ENCODE measurements around the gene UBTD1. TPM values are rescaled to one million over a fixed set of nuclear protein-coding genes. Genes with fewer than 3 reads are reported as not detected.
"Not testable (repeated sequence)": the region's sequence is repeated elsewhere in the genome, so short reads cannot be mapped to it uniquely, and the experiment has no call there.

Gene UBTD1
- total and polyA plus RNA-seq, 12 donors: 1.4 to 24.2 (median 13.4) TPM

DNA sequence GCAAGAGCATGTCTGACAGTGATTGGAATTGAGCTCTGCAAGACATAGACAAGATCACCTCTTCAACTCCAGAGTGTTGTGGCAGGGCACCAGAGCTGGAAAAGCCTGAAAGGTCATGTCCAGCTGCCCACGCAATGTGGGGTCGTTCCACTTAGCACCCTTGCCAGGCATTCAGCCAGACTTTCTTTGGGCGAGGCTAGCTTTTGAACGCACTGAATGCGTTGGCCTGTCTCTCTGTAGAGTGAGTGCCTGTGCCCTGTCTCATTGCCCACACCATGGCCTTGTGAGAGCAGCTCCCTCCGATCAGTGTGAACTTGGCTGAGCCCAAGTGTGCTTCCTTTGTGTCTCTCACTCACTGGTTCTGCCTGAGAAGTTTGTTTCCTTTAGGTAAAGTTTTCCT is 23.3 kb downstream of the UBTD1 start:
- Histone ChIP-seq H3K36me3 (replicated peaks in 1 of 2) (no peaks in the 10 kb centered on the region), H3K27me3 (no peaks in the 10 kb centered on the region), H3K4me1 (replicated peaks in 1 of 2) (peaks cover 6 to 12% of the 10 kb centered on the region in 2 donors), H3K9me3 (replicated peaks in 1 of 3) (no peaks in the 10 kb centered on the region), H3K27ac (no peak overlapping the region), H3K4me3 (no peak overlapping the region)
- intact Hi-C loops (cut with DNase I): no loop called here
- TF ChIP-seq, protein P1, sequence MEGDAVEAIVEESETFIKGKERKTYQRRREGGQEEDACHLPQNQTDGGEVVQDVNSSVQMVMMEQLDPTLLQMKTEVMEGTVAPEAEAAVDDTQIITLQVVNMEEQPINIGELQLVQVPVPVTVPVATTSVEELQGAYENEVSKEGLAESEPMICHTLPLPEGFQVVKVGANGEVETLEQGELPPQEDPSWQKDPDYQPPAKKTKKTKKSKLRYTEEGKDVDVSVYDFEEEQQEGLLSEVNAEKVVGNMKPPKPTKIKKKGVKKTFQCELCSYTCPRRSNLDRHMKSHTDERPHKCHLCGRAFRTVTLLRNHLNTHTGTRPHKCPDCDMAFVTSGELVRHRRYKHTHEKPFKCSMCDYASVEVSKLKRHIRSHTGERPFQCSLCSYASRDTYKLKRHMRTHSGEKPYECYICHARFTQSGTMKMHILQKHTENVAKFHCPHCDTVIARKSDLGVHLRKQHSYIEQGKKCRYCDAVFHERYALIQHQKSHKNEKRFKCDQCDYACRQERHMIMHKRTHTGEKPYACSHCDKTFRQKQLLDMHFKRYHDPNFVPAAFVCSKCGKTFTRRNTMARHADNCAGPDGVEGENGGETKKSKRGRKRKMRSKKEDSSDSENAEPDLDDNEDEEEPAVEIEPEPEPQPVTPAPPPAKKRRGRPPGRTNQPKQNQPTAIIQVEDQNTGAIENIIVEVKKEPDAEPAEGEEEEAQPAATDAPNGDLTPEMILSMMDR (IDR thresholded peaks at IDR 0.05): no peak
- TF ChIP-seq POLR2A (IDR thresholded peaks at IDR 0.05): no peak
- WGBS, 4 donors: 59 to 77% (median 71%) methylated on average over 3 to 6 of the region's 6 CpGs
- DNase-seq: no peak

DNA sequence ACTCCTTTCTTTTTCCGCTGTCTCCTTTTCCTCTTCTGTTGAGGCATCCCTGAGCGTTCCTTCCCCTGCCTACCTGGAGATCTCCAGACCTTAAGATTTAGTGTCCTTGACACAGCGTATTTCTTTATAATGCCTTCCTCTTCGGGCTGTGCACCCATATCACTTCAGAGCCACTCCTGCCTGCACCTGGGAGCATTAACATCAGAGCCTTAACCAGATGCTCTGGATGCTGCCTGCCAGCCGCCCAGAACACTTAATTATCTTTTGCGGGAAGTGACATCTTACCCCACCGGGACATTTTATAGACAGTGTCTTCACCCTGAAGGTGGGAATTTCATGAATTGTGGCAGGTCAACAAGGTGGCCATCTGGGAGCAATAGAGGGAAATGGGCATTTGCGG is 24.2 kb downstream of the UBTD1 start:
- TF ChIP-seq, protein P1 (IDR thresholded peaks at IDR 0.05): no peak
- TF ChIP-seq POLR2A (IDR thresholded peaks at IDR 0.05): no peak
- peaks cover 6 to 11% of the 10 kb centered on the region in 2 donors for H3K4me1 ChIP-seq (replicated peaks in 1 of 2)
- no peaks in the 10 kb centered on the region for H3K36me3 ChIP-seq (replicated peaks in 1 of 2)
- no peaks in the 10 kb centered on the region for H3K27me3 ChIP-seq
- DNase-seq: no peak
- no peak overlapping the region for H3K27ac ChIP-seq
- 86 to 94% (median 92%) methylated on average over 8 of the region's 8 CpGs for WGBS, 4 donors
- no peak overlapping the region for H3K4me3 ChIP-seq
- intact Hi-C loops (cut with DNase I): no loop called here
- H3K9me3 ChIP-seq (replicated peaks in 1 of 3): no peaks in the 10 kb centered on the region

DNA sequence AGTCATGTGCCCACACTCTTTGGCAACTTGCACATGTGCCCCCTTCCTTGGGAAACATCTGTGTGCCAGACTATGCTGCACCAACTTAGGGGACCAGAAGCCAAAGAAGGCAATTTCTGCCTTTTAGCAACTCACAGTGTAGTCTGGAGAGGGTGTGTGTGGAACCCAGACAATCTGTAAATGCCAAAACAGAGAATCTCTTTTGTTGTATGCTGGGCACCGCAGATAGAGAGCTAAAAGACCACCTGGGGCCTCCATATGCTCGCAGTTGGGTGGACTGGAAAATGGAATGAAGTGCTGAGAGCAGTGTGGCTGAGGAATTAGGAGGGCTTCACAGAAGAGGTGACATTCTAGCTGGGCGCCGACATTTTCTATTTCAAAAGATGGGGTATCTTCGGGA is 26.4 kb downstream of the UBTD1 start:
- Histone ChIP-seq H3K4me1 (replicated peaks in 1 of 2) (no peaks in the 10 kb centered on the region), H3K27ac (no peak overlapping the region), H3K4me3 (no peak overlapping the region), H3K36me3 (replicated peaks in 1 of 2) (no peaks in the 10 kb centered on the region), H3K9me3 (replicated peaks in 1 of 3) (no peaks in the 10 kb centered on the region), H3K27me3 (no peaks in the 10 kb centered on the region)
- DNase-seq: no peak
- 90 to 97% (median 94%) methylated on average over 5 of the region's 5 CpGs for WGBS, 4 donors
- TF ChIP-seq, protein P1 (IDR thresholded peaks at IDR 0.05): no peak
- no peak for TF ChIP-seq POLR2A (IDR thresholded peaks at IDR 0.05)
- intact Hi-C loops (cut with DNase I): no loop called here

DNA sequence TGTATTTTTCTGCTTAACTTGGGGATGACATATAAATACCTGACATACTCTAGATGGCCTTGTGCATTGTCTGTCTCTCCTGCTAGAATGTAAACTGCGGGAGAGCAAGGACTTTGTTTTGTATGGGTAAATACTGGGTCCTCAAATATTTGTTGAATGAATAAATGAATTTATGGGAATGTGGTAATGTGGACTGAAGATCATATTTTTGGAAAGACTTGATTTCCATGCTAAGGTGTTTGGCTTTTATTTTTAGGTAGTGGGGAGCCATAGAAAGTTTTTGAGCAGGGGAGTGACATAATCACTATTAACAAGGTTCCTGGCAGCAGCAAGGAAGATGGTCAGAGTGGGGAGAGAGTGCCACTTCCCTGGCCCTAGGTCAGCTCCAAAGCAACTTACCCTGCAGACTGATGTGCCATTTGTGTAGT is 27.0 kb downstream of the UBTD1 start:
- intact Hi-C loops (cut with DNase I): no loop called here
- DNase-seq: no peak
- WGBS, 4 donors: 90 to 96% (median 93%) methylated on average over 1 of the region's 1 CpG
- Histone ChIP-seq H3K27ac (no peak overlapping the region), H3K27me3 (no peaks in the 10 kb centered on the region), H3K4me3 (no peak overlapping the region), H3K36me3 (replicated peaks in 1 of 2) (no peaks in the 10 kb centered on the region), H3K4me1 (replicated peaks in 1 of 2) (no peaks in the 10 kb centered on the region), H3K9me3 (replicated peaks in 1 of 3) (no peaks in the 10 kb centered on the region)
- TF ChIP-seq, protein P1 (IDR thresholded peaks at IDR 0.05): no peak
- TF ChIP-seq POLR2A (IDR thresholded peaks at IDR 0.05): no peak

DNA sequence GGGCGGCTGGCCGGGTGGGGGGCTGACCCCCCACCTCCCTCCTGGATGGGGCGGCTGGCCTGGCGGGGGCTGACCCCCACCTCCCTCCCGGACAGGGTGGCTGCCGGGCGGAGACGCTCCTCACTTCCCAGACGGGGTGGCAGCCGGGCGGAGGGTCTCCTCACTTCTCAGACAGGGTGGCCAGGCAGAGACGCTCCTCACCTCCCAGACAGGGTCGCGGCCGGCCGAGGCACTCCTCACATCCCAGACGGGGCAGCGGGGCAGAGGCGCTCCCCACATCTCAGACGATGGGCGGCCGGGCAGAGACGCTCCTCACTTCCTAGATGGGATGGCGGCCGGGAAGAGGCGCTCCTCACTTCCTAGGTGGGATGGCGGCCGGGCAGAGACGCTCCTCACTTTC is 30.2 kb downstream of the UBTD1 start:
- H3K36me3 ChIP-seq (replicated peaks in 1 of 2); H3K9me3 ChIP-seq (replicated peaks in 1 of 3); H3K4me3 ChIP-seq; DNase-seq; H3K27me3 ChIP-seq; intact Hi-C loops (cut with DNase I); H3K27ac ChIP-seq; H3K4me1 ChIP-seq (replicated peaks in 1 of 2): not testable (repeated sequence)
- WGBS, 4 donors: 96 to 100% methylated on average over 12 to 18 of the region's 29 CpGs; no CpG with 5 or more reads in 2 of the 4 donors
